IPS-11a (cell line): Measurements from ENCODE around the gene NOTO.

ENCODE experiments used
- H3K4me3 ChIP-seq: one replicate; pipeline ENCODE4 v1.5.1; 2013; ENCODE audit warnings: low read depth, low read length, control low read depth

Gene NOTO

GRCh38 chr2:73255907-73256617 lies 53.7 kb downstream of the NOTO start:
- no peak overlapping the region for H3K4me3 ChIP-seq

- H3K4me3 ChIP-seq = no peak overlapping the region
Measured at GRCh38 chr2:73256618-73256922, 54.2 kb downstream of the NOTO start.

DNA sequence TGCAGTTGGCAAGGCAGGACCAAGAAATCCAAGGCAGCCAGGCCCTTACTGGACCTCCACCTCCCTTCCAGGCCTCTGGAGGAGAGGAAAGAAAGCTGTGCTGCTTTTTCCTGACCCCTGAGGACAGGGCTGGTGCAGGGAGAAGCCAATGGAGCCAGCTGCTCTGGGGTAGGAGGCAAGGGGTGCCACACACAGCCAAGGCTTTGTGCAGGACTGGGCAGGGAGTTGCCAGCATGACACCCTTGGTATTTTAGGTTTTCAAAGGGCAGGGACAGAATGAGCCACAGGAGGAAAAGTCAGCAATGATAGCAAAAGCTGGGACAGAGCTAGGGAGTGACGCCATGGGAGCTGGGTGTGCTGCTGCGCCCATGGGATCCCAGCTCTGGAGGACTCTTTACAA lies 54.6 kb downstream of the NOTO start:
- H3K4me3 ChIP-seq = no peak overlapping the region

DNA sequence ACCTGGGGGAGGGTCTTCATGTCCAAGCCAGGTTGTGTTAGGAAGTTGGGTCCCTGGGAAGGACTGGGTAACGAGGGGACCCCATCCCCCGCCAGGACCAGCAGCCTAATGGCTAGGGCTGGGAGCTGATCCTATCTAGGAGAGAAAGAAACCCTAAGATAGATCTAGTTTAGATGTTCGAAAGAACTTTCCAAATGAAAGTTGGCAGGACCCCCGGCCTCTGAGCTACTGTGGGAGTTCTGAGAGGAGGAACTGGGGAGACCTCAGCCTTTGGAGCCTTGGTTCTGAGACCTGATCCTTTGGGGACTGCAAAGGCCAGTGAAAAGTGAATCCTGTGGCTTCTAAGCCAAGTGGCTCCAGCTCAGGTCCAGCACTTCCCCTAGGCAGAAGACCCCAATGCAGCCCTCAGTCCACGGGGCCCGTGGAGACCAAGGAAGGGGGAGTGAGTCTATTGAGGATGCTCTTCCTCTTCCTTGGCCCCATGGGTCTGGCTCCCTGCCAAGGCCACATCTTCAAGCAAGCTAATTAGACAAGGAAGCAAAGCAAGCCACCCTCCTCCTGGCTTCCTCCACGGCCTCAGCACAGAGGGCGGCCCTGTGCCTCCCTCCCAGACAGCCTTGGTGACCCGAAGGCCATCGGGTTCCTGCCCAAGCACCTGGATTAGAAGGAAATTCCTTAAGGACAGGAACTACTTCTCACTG lies 55.2 kb downstream of the NOTO start:
- H3K4me3 ChIP-seq = no peak overlapping the region

- H3K4me3 ChIP-seq = no peak overlapping the region
Measured at GRCh38 chr2:73258186-73258912, 56.0 kb downstream of the NOTO start.

- H3K4me3 ChIP-seq = no peak overlapping the region
Measured at GRCh38 chr2:73258913-73259215, 56.5 kb downstream of the NOTO start.

DNA sequence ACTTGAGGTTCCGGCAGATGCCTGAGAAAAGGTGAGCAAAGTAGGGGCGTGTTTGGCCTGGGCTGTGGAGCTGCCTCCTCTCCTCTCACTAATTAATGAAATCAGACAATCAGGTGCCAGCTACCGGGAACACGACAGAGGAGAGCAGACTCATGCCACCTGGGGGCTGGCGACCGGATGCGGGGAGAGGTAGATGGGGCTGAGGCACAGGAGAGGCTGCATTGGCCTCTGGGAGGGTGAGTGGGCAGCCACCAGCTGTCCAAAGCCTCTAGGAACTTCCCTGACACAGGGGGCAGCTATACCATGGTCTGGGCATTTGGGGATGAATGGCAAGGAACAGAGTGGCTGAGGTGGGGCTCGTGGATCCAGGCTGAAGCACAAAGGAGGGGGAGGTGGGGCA lies 56.9 kb downstream of the NOTO start:
- H3K4me3 ChIP-seq = no peak overlapping the region

DNA sequence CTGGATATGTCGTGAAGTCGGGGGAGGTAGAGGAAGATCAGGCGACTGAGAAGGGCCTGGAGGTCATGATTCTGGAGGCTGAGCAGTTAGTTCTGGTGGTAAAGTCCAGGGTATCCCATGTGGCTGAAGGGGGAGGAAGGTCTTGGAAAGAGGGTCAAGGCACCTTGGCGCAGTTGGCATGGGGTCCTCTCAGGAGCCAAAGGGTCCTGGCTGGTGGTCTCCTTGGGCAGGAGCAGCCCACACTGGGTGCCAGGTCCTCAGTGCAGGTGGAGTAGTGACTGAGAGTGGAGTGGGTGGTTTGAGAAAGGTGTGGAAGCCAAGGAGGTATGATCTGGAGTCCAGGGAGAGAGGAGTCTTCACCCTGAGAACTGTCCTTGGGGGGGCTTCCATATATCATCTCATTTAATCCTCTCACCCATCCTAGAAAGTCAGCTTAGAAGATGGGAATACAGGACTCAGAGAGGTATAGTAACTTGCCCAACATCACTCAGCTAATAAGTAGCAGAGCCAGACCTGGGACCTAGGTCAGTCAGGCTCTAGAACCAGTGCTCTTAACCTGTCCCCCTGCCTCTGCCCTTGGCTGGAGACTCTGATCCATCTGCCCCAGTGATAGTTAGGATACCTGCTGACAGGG lies 57.4 kb downstream of the NOTO start:
- H3K4me3 ChIP-seq = no peak overlapping the region

- no peak overlapping the region for H3K4me3 ChIP-seq
Measured at GRCh38 chr2:73260338-73260984, 58.1 kb downstream of the NOTO start.
